ENCODE results near the gene LGALS4.
"Not testable (repeated sequence)": the region's sequence is repeated elsewhere in the genome, so short reads cannot be mapped to it uniquely, and the experiment has no call there.

The LGALS4 gene

DNA sequence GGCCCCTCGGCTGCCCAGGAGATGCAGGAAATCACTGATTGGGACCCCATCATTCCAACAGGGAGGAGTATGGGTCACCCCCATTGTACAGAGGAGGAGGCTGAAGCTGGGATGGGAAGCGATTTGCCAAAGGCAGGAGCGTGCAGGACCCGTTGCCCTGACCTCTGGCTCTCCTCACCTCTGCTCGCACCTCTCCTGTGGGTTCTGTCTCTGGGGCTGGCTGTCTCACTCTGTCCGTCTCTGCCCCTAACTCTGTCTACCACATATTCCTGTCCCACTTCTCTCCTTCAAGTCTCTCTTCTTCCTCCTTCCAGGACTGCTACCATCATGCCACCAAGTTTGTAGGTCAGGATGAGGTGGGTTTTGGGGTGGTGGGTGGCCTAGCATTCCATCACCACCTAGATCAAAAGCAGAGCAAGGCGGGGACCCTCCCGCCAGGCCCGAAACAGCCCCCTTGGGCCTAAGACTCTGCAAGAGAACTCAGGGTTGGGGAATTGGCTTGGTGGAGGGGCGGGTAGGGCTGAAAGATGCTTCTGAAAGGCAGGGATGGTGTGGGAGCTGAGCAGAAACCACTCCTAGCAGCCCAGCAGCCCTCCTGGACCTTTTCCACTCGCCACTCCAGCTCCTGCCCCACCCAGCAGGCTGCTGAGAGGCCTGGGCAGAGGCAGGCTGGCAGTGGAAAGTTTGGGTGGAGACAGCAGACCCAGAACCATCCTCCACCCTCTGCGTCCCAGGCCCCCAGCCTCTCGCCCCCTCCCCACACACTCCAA lies 38.4 kb downstream of the LGALS4 start:
- ATAC-seq: no peak
- TF ChIP-seq OSR1 (CRISPR knock-in tag; IDR thresholded peaks at IDR 0.05): no peak
- TF ChIP-seq, protein P1, sequence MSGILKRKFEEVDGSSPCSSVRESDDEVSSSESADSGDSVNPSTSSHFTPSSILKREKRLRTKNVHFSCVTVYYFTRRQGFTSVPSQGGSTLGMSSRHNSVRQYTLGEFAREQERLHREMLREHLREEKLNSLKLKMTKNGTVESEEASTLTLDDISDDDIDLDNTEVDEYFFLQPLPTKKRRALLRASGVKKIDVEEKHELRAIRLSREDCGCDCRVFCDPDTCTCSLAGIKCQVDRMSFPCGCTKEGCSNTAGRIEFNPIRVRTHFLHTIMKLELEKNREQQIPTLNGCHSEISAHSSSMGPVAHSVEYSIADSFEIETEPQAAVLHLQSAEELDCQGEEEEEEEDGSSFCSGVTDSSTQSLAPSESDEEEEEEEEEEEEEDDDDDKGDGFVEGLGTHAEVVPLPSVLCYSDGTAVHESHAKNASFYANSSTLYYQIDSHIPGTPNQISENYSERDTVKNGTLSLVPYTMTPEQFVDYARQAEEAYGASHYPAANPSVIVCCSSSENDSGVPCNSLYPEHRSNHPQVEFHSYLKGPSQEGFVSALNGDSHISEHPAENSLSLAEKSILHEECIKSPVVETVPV (CRISPR knock-in tag; IDR thresholded peaks at IDR 0.05): no peak
- no peak for TF ChIP-seq ARNTL (CRISPR knock-in tag; IDR thresholded peaks at IDR 0.05; ENCODE audit: borderline replicate concordance, low read depth)
- TF ChIP-seq, protein P2, sequence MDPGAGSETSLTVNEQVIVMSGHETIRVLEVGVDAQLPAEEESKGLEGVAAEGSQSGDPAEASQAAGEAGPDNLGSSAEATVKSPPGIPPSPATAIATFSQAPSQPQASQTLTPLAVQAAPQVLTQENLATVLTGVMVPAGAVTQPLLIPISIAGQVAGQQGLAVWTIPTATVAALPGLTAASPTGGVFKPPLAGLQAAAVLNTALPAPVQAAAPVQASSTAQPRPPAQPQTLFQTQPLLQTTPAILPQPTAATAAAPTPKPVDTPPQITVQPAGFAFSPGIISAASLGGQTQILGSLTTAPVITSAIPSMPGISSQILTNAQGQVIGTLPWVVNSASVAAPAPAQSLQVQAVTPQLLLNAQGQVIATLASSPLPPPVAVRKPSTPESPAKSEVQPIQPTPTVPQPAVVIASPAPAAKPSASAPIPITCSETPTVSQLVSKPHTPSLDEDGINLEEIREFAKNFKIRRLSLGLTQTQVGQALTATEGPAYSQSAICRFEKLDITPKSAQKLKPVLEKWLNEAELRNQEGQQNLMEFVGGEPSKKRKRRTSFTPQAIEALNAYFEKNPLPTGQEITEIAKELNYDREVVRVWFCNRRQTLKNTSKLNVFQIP (CRISPR knock-in tag; IDR thresholded peaks at IDR 0.05; ENCODE audit: borderline replicate concordance, low read depth): no peak
- no peak for TF ChIP-seq TOX (CRISPR knock-in tag; IDR thresholded peaks at IDR 0.05; ENCODE audit: borderline replicate concordance)
- TF ChIP-seq SNAI2 (CRISPR knock-in tag; IDR thresholded peaks at IDR 0.05): no peak
- no peak for TF ChIP-seq ESRRG (CRISPR knock-in tag; IDR thresholded peaks at IDR 0.05)
- no peak for TF ChIP-seq ISL1 (CRISPR knock-in tag; IDR thresholded peaks at IDR 0.05)
- TF ChIP-seq ZFP30 (CRISPR knock-in tag; IDR thresholded peaks at IDR 0.05): no peak
- no peak for TF ChIP-seq RARB (CRISPR knock-in tag; IDR thresholded peaks at IDR 0.05)

DNA sequence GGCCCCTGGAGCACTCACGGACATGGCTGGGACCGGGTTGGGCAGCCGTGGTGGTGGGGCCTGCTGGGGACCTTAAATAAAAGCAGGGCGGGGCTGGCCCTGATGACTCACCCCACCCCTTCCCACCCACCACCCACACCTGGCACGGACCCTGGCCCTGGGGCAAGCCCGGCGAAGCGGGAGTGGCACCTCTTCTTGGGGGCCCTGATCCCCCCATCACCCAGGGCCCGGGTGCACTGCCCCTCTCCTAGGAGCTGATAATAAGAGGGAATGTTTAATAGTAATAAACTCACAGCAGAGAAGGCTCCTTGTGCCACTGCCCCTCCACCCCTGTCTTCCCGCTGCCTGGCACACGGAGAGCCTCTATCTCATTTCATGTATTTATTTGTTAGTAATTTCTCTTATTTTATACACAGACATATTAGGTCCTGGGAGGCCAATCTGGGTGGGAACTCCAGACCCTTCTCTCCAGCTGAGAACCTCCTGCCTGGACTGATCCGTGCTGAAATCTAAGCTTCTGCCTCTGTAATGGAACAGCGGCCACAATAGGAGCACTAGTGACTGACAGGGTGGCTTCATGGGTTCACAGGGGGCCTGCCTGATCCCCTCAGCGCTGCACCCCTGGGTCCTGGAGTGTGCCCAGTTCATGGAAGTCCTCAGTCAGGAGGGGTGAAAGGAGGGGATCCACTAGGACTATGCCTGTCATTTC lies 39.1 kb downstream of the LGALS4 start, which contains the start of gene LGALS7:
LGALS7 (minus strand) TSS at position 49 of the 709 bp plus-strand sequence; CDS start at position 24, 25 bp downstream.
- TF ChIP-seq ZC3H10 (CRISPR knock-in tag; IDR thresholded peaks at IDR 0.05) (no peak), ZNF565 (CRISPR knock-in tag; conservative IDR thresholded peaks at IDR 0.05; ENCODE audit: low read depth) (no peak), ZFP3 (CRISPR knock-in tag; IDR thresholded peaks at IDR 0.05) (no peak), CSDC2 (CRISPR knock-in tag; IDR thresholded peaks at IDR 0.05) (no peak), PPARA (CRISPR knock-in tag; IDR thresholded peaks at IDR 0.05; ENCODE audit: borderline replicate concordance) (no peak), TCF4 (CRISPR knock-in tag; IDR thresholded peaks at IDR 0.05; ENCODE audit: borderline replicate concordance) (no peak), ISL1 (CRISPR knock-in tag; IDR thresholded peaks at IDR 0.05) (no peak), TOX (CRISPR knock-in tag; IDR thresholded peaks at IDR 0.05; ENCODE audit: borderline replicate concordance) (no peak), SNAI2 (CRISPR knock-in tag; IDR thresholded peaks at IDR 0.05) (no peak)
- TF ChIP-seq, protein P2 (CRISPR knock-in tag; IDR thresholded peaks at IDR 0.05; ENCODE audit: borderline replicate concordance, low read depth): no peak
- TF ChIP-seq, protein P1 (CRISPR knock-in tag; IDR thresholded peaks at IDR 0.05): no peak
- TF ChIP-seq, protein P3, sequence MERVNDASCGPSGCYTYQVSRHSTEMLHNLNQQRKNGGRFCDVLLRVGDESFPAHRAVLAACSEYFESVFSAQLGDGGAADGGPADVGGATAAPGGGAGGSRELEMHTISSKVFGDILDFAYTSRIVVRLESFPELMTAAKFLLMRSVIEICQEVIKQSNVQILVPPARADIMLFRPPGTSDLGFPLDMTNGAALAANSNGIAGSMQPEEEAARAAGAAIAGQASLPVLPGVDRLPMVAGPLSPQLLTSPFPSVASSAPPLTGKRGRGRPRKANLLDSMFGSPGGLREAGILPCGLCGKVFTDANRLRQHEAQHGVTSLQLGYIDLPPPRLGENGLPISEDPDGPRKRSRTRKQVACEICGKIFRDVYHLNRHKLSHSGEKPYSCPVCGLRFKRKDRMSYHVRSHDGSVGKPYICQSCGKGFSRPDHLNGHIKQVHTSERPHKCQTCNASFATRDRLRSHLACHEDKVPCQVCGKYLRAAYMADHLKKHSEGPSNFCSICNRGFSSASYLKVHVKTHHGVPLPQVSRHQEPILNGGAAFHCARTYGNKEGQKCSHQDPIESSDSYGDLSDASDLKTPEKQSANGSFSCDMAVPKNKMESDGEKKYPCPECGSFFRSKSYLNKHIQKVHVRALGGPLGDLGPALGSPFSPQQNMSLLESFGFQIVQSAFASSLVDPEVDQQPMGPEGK (CRISPR knock-in tag; IDR thresholded peaks at IDR 0.05; ENCODE audit: borderline replicate concordance): no peak
- no peak for ATAC-seq

DNA sequence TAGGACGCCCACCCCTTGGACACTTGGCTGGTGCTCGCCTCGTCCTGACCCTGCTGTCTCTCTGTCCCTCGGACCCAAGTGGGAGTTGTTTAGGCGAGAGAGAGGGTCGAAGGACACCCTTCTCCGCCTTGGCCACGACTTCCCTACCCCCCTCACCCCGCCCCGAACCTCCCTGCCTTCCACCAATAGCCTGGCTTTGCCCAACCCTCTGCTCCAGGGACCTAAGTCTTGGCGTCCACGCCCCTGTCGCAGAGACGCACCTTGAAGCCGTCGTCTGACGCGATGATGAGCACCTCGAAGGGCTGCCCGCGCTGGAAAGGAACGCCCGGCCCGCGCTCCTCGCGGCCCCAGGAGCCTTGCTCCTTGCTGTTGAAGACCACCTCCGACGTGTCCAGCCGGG lies 41.2 kb downstream of the LGALS4 start:
- ATAC-seq: not testable (repeated sequence)

DNA sequence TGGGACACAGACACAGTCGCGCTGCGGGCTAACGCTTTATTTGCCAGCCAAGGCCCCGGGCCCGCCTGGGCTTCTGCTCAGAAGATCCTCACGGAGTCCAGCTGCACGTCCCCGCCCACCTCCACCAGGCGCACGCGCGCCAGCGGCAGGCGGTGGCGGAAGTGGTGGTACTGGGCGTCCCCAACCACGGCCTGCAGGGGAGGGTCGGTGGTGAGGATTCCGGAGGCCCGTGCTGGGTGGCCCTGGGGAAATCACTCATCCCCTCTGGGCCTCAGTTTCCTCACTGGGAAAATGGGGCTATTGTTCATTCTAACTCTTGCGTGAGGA lies 41.8 kb downstream of the LGALS4 start:
- ATAC-seq: peak; percentile 80

DNA sequence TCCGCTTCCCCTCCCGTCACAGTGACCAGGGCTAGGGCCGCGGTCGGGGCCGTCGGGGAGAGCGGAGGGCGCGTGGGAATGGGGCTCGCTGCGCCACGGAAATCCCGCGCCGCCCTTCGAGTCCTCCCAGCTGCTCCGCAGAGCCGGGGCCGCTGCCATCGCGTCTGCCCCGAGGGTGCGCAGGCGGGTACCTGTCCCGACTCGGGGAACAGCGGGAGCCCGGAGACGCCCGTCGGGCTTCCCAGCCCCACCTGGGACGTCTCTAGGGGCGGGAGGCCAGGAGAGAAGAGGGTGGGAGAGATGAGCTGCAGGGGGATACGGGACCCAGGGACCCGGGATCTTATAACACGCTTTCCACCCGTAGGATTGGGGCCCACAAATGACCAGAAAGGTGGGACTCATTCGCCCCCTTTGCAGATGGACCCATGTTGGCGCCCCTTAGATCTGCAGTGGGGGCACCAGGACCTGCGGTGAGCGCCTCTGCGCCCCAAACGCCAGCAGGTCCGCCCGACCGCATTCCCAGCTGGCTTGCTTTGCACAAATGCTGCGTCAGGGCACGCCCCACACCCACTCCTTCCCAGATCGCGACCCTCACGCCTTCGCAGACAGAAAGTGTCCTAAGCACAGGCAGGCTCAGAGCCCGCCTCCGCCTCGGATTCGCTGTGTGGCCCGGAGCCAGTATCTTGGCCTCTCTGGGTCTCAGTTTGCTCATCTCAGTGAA lies 42.4 kb downstream of the LGALS4 start:
- peak; percentile 30; the same call in 2 of the 3 replicates for ATAC-seq

Data from SK-N-SH treated with all-trans-retinoic acid at 6 μM for 48 hours (cell line).